NCI-H1092 treated with DMSO at 0.1 percent for 48 hours (cell line): ENCODE data around the gene KRTAP4-3.
"Not testable (repeated sequence)": the region's sequence is repeated elsewhere in the genome, so short reads cannot be mapped to it uniquely, and the experiment has no call there.

Experiments used
- DNase-seq: peaks from one replicate; lab custom pipeline; 2025; lab: John Stamatoyannopoulos, UW

The KRTAP4-3 gene

DNA sequence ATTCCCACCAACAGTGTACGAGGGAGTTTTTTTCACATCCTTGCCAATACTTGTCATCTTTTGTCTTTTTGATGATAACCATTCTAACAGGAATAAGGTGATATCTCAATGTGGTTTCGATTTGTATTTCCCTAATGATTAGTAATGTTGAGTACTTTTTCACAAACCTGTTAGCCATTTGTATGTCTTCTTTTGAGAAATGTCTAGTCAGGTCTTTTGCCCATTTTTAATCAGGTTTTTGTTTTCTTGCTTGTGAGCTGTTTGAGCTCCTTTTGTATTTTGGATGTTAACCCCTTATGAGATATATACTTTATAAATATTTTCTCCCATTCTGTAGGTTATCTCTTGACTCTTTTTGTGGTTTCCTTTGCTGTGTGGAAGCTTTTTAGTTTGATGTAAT, 16.5 kb downstream of the KRTAP4-3 start:
- DNase-seq, result no peak

GRCh38 chr17:41150026-41150425, 18.0 kb downstream of the KRTAP4-3 start:
- DNase-seq, result no peak

GRCh38 chr17:41149652-41149985, 18.4 kb downstream of the KRTAP4-3 start, which contains the start of gene KRTAP4-5:
KRTAP4-5 (minus strand) TSS chr17:41149825; CDS start chr17:41149767, 58 bp downstream.
- no peak for DNase-seq

DNA sequence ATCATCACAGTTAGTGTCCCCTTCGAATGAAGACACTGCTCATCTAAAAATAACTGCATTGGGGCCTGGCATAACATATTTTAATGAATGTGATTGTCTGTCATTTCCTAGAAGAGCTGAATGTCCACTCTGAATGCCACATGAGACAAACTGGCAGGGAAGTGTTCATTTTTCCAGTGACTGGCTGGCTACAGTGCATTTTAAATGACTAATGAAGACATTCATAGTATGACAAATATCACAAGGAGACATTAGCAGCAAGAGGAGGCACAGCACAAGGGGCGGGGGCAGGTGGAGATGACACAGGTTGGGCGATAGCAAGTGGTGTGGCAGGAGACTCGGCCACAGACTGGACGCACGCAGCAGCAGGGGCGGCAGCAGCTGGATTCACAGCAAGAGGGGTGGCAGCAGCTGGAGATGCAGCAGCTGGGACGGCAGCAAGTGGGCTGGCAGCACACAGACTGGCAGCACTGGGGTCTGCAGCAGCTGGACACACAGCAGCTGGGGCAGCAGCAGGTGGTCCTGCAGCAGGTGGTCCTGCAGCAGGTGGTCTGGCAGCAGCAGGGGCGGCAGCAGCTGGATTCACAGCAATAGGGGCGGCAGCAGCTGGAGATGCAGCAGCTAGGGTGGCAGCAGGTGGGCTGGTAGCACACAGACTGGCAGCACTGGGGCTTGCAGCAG, 18.9 kb downstream of the KRTAP4-3 start:
- DNase-seq, result not testable (repeated sequence)

DNA sequence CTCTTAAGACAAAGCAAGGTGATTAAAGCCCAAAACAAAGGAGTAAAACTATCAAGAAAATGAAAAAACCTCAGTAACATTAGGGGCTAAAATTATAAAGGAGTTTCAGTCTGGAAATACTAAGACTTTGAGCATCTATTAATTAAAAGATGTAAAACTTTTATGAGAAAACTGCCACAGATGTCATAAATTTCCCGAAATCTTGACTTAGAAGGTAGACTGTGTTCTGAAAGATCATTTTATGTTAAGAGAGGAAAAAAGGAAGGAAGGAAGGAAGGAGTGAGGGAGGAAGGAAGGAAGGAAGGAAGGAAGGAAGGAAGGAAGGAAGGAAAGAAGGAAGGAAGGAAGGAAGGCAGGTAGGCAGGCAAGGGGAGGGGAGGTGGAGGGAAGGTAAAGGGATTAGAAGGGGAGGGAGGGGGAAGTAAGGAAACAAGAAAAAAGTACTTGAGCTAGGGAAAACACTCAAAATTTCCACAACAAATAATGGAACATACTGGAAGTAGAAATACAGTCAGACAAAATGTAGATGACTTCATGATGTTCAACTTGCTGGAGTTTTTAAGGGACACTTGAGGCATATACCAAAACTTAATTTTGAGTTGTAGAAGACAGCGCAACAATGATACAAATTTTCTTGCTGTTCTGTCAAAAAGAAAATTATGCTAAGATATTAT, 20.4 kb downstream of the KRTAP4-3 start:
- DNase-seq, result no peak

DNA sequence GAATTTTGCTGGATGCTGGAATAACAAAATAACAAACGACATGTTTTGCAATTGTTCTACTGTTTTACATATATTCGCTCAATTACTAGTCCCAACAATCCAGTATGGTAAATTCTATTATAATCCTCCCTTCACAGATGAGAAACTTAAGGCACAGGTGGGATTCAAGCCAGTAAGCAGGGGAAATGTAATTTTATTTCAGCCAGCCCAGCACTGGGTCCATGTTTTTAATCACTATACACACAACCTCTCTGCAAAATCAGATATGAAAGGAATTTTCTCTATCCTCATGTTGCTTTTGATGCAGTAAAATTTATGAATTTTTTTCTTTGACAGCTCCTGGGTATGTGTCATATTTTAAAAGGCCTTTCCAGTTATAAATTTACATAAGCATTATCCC, 22.8 kb downstream of the KRTAP4-3 start:
- no peak for DNase-seq

DNA sequence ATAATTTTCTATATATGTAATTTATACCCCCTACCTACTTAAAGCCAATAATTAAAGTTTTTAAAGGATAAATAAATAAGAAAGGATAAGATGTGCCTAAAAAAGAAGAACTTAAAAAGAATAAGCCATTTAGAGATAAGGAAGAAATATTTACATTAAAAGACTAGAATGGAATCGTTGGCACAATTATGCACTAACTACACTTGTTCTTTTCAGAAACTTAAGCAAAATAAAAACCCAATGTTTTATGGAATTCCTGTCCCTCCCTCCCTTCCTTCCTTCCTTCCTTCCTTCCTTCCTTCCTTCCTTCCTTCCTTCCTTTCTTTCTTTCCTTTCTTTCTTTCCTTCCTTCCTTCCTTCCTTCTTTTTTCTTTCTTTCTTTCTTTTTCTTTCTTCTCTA, 23.2 kb downstream of the KRTAP4-3 start:
- DNase-seq, result no peak

DNA sequence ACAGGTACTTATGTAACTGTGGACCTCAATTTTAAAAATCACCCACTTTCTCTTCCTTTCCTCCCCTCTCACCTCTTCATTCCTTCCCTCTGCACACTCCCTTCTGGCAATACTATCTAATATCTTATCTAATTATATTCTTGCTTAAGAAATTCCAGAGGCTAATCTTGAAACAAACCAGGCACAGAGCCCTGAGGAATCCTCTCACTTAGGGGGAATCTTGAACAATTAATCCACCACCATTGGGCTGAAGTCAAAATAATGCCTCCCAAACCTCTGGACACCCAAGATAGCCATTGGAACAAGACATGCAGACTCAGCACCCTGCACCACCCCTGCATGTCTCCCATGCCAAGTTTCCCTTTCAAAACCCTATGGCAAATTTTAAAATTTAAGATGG, 26.7 kb downstream of the KRTAP4-3 start:
- no peak for DNase-seq

- no peak for DNase-seq
These were observed 27.5 kb downstream of the KRTAP4-3 start, which contains the start of gene KRTAP4-6 for GRCh38 chr17:41140360-41141131. KRTAP4-6 (minus strand) TSS chr17:41140544; CDS start chr17:41140487, 57 bp downstream.

- DNase-seq, result not testable (repeated sequence)
These were observed 28.2 kb downstream of the KRTAP4-3 start for GRCh38 chr17:41139865-41140264.

- DNase-seq, result no peak
These were observed 33.9 kb downstream of the KRTAP4-3 start for GRCh38 chr17:41133880-41134735.

GRCh38 chr17:41131979-41132378, 36.0 kb downstream of the KRTAP4-3 start:
- DNase-seq, result no peak

DNA sequence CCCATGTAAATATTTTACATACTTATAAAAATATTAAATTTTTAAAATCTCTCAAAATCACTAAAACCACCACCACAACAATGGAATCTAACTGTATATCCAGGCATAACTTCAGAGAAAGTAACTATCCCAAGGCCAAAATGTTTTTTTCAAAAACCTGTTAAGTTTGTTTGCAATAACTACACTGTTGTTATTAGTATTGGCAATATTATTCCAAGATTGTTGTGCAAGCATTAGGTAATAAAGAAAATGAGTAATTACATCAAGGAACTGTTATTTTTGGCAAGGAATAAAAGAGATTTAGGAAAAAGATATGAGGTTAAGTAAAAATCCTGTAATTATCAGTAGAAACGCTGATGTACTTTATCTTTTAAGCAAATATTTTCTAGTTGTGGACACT, 40.6 kb downstream of the KRTAP4-3 start:
- no peak for DNase-seq

DNA sequence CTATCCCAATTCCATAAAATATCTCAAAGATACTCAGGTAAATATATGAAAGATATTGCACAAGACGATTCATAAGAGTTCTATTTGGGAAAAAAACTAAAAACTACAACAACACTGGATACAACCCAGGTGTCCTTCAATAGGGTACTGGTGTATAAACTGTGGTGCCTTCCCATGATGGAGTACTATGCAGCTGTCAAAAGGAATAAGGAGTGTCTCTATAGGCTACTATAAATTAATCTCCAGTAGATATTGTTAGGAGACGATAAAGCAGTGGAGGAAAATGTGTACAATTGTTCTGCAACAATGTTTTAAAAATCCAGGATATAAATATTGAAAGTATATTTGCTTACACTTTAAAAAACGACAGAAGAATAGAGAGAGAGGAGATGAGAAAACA, 41.6 kb downstream of the KRTAP4-3 start:
- no peak for DNase-seq

- no peak for DNase-seq
These were observed 43.0 kb downstream of the KRTAP4-3 start for GRCh38 chr17:41125064-41125463.

GRCh38 chr17:41123991-41124371, 44.0 kb downstream of the KRTAP4-3 start, which contains the start of gene KRTAP4-12:
KRTAP4-12 (minus strand) TSS chr17:41124182; CDS start chr17:41124122, 60 bp downstream.
- DNase-seq, result not testable (repeated sequence)

DNA sequence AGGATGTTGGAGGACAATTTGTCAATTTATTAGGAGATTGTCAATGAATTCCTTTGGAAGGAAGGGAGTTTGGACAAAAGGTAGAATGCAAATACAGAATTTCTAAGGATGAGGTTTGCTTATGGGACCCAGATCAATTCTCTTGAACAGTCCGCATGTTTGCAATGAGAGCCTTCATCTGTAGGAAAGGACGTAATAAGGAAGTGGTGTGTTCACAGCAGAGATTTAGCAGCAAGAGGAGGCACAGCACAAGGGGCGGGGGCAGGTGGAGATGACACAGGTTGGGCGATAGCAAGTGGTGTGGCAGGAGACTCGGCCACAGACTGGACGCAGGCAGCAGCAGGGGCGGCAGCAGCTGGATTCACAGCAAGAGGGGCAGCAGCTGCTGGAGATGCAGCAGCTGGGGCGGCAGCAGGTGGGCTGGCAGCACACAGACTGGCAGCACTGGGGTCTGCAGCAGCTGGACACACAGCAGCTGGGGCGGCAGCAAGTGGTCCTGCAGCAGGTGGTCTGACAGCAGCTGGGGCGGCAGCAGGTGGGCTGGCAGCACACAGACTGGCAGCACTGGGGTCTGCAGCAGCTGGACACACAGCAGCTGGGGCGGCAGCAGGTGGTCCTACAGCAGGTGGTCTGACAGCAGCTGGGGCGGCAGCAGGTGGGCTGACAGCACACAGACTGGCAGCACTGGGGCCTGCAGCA, 44.6 kb downstream of the KRTAP4-3 start:
- not testable (repeated sequence) for DNase-seq

DNA sequence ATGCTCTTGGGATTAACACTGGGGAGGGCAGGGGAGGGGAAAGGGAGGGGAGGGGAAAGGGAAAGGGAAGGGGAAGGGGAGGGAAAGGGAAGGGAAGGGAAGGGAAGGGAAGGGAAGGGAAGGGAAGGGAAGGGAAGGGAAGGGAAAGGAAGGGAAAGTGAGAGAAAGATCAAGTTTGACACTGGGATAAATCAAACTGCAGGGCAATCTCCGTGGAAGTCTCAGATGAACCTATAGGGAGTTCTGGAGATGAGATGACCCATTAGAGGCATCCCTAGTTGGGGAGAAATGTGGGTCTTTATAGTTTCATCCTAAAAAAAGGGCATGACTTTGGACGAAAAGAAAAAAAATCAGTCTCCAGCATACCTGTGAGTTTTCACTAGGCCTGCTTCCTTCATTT, 46.3 kb downstream of the KRTAP4-3 start:
- DNase-seq, result no peak

GRCh38 chr17:41119696-41120690, 48.0 kb downstream of the KRTAP4-3 start:
- DNase-seq, result not testable (repeated sequence)

DNA sequence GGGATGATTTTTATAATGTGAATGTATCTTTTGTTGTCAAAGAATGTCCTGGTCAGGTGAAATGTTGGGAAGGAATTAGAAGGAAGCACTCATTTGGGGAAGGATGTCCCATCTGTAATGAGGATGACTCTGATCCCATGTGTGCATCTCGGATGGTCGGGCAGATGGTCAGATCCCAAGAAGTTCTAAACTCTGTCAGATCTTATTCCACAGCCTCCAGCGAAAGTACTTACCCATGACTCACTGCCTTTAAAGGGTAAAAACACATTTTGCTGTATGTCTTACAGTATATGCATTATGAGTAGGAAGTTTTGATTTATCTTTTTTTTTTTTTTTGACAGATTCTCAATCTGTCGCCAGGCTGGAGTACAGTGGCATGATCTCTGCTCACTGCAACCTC, 49.3 kb downstream of the KRTAP4-3 start:
- no peak for DNase-seq
